Neural progenitor cell (in vitro differentiated cells): ENCODE results near the gene CDKN2A. TPM values are rescaled to one million over a fixed set of nuclear protein-coding genes. Genes with fewer than 3 reads are reported as not detected.

Experiments used
- DNase-seq: peaks from one replicate; pipeline ENCODE4 v3.0.0-alpha.2; 2016; ENCODE audit warnings: low spot score
- H2AFZ ChIP-seq: fragments of 200-600 bp; sonication (generic); replicated peaks from 2 replicates; pipeline ENCODE4 v1.6.1; 2016; ENCODE audit warnings: antibody characterized with exemption
- H3F3A ChIP-seq: fragments of 200-600 bp; sonication (generic); 2 replicates; pipeline ENCODE4 v1.6.1; 2016; ENCODE audit warnings: antibody characterized with exemption, low read depth
- H3K27ac ChIP-seq: fragments of 200-600 bp; sonication (generic); 2 replicates; pipeline ENCODE4 v1.5.1; 2016; ENCODE audit warnings: mild to moderate bottlenecking
- H3K27me3 ChIP-seq: fragments of 200-600 bp; sonication (generic); 2 replicates; pipeline ENCODE4 v1.6.1; 2016; ENCODE audit warnings: mild to moderate bottlenecking, moderate library complexity
- H3K36me3 ChIP-seq: fragments of 200-600 bp; sonication (generic); 2 replicates; pipeline ENCODE4 v1.5.1; 2016
- H3K4me1 ChIP-seq: fragments of 200-600 bp; sonication (generic); 2 replicates; pipeline ENCODE4 v1.6.1; 2016; ENCODE audit warnings: mixed run types
- H3K4me2 ChIP-seq: fragments of 200-600 bp; sonication (generic); 2 replicates; pipeline ENCODE4 v1.6.1; 2016
- H3K4me3 ChIP-seq: fragments of 200-600 bp; sonication (generic); 2 replicates; pipeline ENCODE4 v1.5.1; 2016
- H3K79me2 ChIP-seq: fragments of 200-600 bp; sonication (generic); 2 replicates; pipeline ENCODE4 v1.6.1; 2016; ENCODE audit warnings: low read depth
- H3K9ac ChIP-seq: fragments of 200-600 bp; sonication (generic); 2 replicates; pipeline ENCODE4 v1.6.1; 2016
- H3K9me3 ChIP-seq: fragments of 200-600 bp; sonication (generic); 2 replicates; pipeline ENCODE4 v1.5.1; 2016; ENCODE audit warnings: low read depth
- H4K20me1 ChIP-seq: fragments of 200-600 bp; sonication (generic); 2 replicates; pipeline ENCODE4 v1.6.1; 2016; ENCODE audit warnings: low read depth
- H3K27ac Mint-ChIP-seq: 3 replicates; pipeline ENCODE4 v1.8.0; 2021; ENCODE audit warnings: mixed read lengths
- H3K27me3 Mint-ChIP-seq: 2 replicates; pipeline ENCODE4 v1.8.0; 2022; ENCODE audit warnings: low read depth, mild to moderate bottlenecking, inconsistent platforms, moderate library complexity, mixed read lengths; ENCODE audit not compliant: insufficient read depth
- H3K36me3 Mint-ChIP-seq: 3 replicates; pipeline ENCODE4 v1.8.0; 2021; ENCODE audit warnings: mixed read lengths
- H3K4me1 Mint-ChIP-seq: 3 replicates; pipeline ENCODE4 v1.8.0; 2021; ENCODE audit warnings: mixed read lengths
- H3K4me3 Mint-ChIP-seq: 3 replicates; pipeline ENCODE4 v1.8.0; 2021; ENCODE audit warnings: mild to moderate bottlenecking, moderate library complexity, mixed read lengths
- H3K9me3 Mint-ChIP-seq: 3 replicates; pipeline ENCODE4 v1.8.0; 2020; ENCODE audit warnings: mixed read lengths
- CTCF ChIP-seq: fragments of 200-600 bp; sonication (generic); IDR thresholded peaks from 2 replicates; pipeline ENCODE4 v1.5.1; 2017; ENCODE audit warnings: antibody characterized with exemption, mild to moderate bottlenecking
- EZH2 ChIP-seq: fragments of 200-600 bp; sonication (generic); IDR thresholded peaks from 2 replicates; pipeline ENCODE4 v1.6.1; 2017; ENCODE audit warnings: antibody characterized with exemption, mild to moderate bottlenecking, moderate library complexity
- EZH2phosphoT487 ChIP-seq: fragments of 200-600 bp; sonication (generic); IDR thresholded peaks from 2 replicates; pipeline ENCODE4 v1.6.1; 2017; ENCODE audit warnings: antibody characterized with exemption
- total RNA-seq: library from RNA; depleted of rRNA; stranded (reverse); fragments of >200 nt; gene quantifications from 2 replicates; pipeline ENCODE4 v1.2.3, GENCODE V29; 2015; ENCODE audit warnings: low replicate concordance

CDKN2A gene
- total RNA-seq, 1 donor from 2014 or later = not detected

GRCh38 chr9:21923694-21924093 lies 70.5 kb downstream of the CDKN2A start:
- H3K27ac ChIP-seq = no peak overlapping the region
- Mint-ChIP-seq H3K27me3 (peaks cover 2% of the 10 kb centered on the region), H3K27ac (no peak overlapping the region), H3K4me3 (no peak overlapping the region), H3K4me1 (no peaks in the 10 kb centered on the region), H3K36me3 (no peaks in the 10 kb centered on the region), H3K9me3 (no peaks in the 10 kb centered on the region)
- no peaks in the 10 kb centered on the region for H3K4me1 ChIP-seq
- no peaks in the 10 kb centered on the region for H3K79me2 ChIP-seq
- no peaks in the 10 kb centered on the region for H3F3A ChIP-seq
- DNase-seq = no peak
- no peak overlapping the region for H3K9ac ChIP-seq
- TF ChIP-seq CTCF (no peak), EZH2phosphoT487 (no peak), EZH2 (no peak)
- H3K9me3 ChIP-seq = no peaks in the 10 kb centered on the region
- no peaks in the 10 kb centered on the region for H3K36me3 ChIP-seq
- no peaks in the 10 kb centered on the region for H3K27me3 ChIP-seq
- H3K4me2 ChIP-seq = no peak overlapping the region
- no peaks in the 10 kb centered on the region for H4K20me1 ChIP-seq
- H2AFZ ChIP-seq = no peak overlapping the region
- H3K4me3 ChIP-seq = no peak overlapping the region

GRCh38 chr9:21919377-21920362 lies 74.5 kb downstream of the CDKN2A start:
- Histone ChIP-seq H3K4me3 (no peak overlapping the region), H3K27ac (no peak overlapping the region), H4K20me1 (no peaks in the 10 kb centered on the region), H3K36me3 (no peaks in the 10 kb centered on the region), H3K9me3 (no peaks in the 10 kb centered on the region), H3K79me2 (no peaks in the 10 kb centered on the region), H2AFZ (no peak overlapping the region), H3K4me1 (no peaks in the 10 kb centered on the region), H3F3A (no peaks in the 10 kb centered on the region), H3K27me3 (no peaks in the 10 kb centered on the region), H3K4me2 (no peak overlapping the region), H3K9ac (no peak overlapping the region)
- no peaks in the 10 kb centered on the region for H3K36me3 Mint-ChIP-seq
- peaks cover 2% of the 10 kb centered on the region for H3K27me3 Mint-ChIP-seq
- H3K9me3 Mint-ChIP-seq = peaks cover 4% of the 10 kb centered on the region
- H3K4me3 Mint-ChIP-seq = no peak overlapping the region
- H3K4me1 Mint-ChIP-seq = no peaks in the 10 kb centered on the region
- H3K27ac Mint-ChIP-seq = peak overlapping the region; percentile 31
- TF ChIP-seq EZH2phosphoT487 (no peak), EZH2 (no peak), CTCF (no peak)
- DNase-seq = no peak

Other genes with a start within 250 kb of the CDKN2A start
- gene MTAP, start 191.8 kb downstream of the CDKN2A start, total RNA-seq = 15.2 and 21.6 TPM in 2 replicates
- not detected in 2 replicates for gene CDKN2B-AS1, start 399 bp upstream of the CDKN2A start, total RNA-seq
- 0.06 and 0.07 TPM in 2 replicates for gene CDKN2B, start 14.9 kb upstream of the CDKN2A start, total RNA-seq